Ecto neural progenitor cell (in vitro differentiated cells): ENCODE data around the gene VPS52.
"Not testable (repeated sequence)": the region's sequence is repeated elsewhere in the genome, so short reads cannot be mapped to it uniquely, and the experiment has no call there.

Experiments used
- DNase-seq: peaks from one replicate; pipeline ENCODE4 v3.0.0-alpha.2; 2018; ENCODE audit warnings: low spot score

VPS52 gene

DNA sequence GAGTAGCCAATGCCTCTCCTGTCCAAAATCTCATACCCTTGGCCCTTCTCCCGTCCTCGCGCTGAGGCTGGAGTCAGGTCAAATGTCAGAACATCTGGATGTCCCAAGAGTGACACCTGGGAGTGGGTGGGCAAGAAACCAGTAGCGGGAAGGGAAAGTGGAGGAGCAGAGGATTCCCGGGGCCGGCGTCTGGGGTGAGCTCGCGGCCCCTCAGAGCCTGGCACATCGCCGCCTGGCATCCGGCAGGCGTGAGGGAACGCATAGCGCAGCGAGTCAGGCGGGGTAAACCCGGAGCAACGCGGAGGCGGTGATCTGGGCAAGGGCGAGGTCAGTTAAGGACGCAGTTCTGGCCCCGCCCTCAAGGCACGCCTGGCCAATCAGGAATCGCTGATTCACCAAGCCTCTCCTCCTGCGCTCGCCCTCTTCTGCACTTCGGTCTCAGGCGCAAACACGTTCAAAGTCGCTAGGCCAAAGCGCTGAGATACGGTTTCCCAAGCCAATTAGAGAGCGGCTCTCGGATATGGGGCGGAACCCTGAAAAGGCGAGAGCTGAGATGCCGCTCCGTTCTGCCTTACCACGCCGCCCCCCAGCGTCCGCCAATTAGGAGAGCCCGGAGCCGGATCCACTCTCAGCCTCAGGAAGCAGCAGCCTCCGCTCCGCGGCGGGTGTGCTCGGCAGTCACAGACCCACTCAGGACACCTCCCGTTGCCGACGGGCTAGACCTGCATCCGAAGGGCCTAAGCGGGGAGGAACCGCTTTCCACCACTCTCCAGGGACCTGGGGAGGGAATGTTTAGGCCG lies 22.5 kb downstream of the VPS52 start:
- peak; percentile 94 for DNase-seq

DNA sequence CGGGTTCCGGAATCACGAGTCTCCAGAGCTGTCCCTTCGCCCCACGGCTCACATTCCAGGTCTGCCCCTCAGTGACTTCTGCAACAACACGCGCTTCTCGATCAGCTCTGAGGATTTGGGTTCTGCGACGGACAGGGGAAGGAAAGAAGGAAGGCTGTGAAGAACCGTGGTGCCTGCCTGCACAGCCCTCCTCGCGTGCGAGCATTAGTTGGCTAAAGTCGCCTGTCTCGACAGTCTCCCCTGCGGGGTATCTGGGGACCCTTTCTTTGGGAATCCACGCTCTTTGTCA lies 23.1 kb downstream of the VPS52 start:
- DNase-seq: no peak

DNA sequence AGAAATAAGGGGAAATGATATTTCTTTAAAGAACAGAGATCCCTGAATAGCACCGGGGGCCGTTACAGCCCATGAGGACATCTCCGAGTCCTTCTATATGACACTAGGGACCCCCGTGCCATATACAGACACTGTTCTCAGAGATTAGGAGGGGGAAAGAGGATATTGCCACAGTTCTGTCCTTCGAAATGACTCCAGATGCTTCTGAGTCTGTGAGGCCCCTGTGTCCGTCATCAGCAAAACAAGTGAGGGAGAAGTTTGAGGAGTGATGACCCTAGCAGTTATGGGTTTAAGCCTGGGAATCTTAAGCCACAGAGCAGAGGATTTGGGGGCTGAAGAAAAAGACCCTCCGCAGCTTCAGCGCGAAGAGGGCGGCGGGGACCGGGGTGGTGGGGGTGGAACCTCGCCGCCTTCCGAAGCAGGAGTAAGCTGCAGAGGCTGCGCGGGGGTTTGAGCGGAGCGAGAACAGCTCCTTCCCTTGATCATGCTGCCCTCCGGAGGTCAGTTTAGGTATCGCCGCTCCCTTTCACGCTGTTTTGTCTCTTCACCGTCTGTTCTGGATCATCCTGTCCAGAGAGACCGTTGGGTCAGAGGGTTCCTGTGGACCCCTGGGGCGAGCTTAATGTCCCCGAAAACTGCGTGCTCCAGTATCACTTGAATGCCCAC lies 23.6 kb downstream of the VPS52 start:
- DNase-seq: peak; percentile 91

DNA sequence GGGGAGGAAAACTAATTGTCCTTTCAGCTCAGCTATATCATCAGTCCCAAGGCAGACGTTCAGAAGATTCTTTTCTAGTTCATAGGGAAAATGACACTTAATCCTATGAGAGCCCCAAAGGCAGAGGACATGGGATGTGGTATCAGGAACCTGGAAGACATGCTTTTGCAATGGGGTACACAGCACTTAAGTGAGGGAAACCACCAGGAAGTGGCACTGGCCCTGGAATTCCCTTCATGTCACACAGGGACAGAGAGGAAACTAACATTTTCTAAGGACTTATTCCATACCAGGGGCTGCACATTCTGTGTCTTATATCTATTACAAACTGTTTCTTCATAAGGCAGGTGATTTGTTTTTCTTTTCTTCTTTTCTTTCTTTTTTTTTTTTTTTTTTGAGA lies 28.2 kb downstream of the VPS52 start:
- DNase-seq: no peak

DNA sequence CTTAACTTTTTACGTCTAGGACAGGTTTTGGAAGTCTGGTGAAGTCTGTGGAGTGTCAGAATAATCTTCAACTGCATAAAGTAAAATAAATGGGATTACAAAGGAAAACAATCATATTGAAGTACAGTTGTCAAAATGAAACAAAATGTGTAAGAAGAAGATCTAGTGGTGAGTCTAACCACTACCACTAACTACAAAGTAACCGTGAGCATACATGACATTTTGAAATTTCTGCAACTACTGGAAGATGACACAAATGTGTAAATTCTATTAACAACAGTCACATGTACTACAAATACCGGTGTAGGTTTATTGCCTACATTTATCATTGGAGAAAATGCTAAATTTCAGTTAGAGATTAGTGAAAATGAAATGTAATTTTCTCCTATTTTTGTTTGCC lies 29.7 kb downstream of the VPS52 start:
- no peak for DNase-seq

DNA sequence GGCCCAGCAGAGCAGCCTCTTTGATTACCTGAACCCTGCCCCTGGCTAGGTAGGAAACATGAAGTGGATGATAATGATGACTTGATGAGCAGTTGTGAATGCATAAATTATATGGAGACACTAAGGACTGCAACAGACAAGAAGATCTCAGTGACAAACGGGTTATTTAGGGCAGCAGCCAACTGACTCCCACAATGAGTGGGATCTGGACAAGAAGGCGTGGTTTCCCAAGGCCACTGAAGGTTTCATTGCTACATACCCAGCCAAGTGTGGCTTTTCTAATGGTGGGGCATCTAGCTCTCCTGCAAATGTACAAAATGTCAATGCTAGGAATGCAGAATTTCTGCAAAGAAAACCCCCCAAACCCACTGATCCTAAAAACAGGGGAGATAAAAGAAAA lies 33.9 kb downstream of the VPS52 start:
- DNase-seq: no peak

DNA sequence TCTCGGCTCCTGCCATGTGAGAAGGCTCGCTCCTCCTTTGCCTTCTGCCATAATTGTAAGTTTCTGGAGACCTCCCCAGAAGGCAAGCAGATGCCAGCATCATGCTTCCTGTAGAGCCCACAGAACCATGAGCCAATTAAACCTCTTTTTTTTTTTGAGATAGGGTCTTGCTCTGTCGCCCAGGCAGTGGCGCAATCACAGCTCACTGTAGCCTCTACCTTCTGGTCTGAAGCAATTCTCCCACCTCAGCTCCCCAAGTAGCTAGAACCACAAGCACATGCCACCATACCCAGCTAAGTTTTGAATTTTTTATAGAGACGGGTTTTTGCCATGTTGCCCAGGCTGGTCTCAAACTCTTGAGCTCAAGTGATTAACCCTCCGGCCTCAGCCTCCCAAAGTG lies 34.8 kb downstream of the VPS52 start:
- DNase-seq: no peak

DNA sequence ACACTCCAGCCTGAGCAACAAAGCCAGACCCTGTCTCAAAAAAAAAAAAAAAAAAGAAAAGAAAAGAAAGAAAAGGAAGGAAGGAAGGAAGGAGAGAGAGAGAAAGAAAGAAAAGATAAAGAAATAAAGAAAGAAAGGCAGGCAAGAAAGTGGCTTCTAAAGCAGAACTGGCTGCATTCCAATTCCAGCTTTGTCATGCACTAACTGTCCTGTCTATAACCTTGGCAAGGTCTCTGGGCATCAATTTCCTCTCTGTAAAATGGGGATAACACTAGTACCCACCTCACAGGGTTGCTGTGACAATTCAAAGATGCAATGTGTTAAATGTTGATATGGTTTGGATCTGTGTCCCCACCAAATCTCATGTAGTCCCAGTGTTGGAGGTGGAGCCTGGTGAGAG lies 35.3 kb downstream of the VPS52 start:
- no peak for DNase-seq

DNA sequence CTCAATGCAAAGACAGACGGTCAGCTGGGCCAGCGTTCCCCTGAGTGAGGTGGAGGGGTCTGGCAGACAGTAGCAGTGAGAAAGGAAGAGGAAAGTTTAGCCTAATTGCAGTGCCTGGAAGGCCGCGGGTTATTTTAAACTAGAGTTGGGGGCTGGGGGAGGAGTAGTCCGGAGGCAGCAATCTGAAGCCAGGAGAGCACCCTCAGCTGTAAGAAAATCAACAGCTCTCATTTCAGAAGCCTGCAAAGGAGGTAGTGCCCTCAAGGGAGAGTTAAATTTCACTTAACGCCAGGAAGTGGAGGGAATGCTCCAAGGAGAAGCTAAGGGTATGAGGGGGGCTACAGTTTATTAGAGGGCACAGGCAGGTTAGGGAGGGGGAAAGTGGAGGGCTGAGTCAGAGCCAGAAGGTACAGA lies 36.4 kb downstream of the VPS52 start:
- DNase-seq: no peak

DNA sequence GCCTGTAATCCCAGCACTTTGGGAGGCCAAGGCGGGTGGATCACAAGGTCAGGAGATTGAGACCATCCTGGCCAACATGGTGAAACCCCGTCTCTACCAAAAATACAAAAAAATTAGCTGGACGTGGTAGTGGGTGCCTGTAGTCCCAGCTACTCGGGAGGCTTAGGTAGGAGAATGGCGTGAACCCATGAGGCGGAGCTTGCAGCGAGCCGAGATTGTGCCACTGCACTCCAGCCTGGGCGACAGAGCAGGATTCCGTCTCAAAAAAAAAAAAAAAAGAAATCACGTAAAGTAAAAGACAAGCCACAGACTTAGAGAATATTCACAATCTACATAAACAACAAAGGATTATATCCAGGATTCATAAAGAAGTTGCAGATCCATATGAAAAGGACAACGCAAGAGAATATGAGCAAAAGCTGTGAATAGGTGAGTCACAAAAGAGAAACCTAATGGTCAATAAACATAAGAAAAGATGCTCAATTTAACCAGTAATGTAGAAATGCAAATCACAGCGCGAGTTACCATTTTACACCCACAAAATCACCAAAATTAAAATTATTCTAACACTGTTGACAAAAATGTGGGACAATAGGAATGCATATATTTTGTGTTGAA lies 45.1 kb downstream of the VPS52 start:
- not testable (repeated sequence) for DNase-seq

DNA sequence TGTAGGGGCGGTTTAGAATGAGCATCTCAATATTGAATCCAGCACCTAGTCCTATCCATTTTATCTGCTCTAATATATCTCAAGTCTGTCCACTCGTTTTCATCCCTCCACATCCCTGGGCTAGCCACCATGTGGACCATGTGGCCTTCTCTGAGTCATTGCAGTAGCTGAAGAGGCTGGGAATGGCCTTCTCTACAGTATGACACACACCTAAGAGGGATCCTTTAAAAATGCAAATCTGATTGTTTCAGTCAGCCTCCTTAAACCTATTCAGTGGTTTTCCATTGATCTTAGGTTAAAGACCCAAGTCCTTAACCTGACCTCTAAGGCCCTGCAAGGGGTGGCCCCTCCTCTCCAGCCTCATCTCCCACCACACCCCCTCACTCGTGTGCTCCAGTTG lies 54.0 kb downstream of the VPS52 start:
- no peak for DNase-seq

DNA sequence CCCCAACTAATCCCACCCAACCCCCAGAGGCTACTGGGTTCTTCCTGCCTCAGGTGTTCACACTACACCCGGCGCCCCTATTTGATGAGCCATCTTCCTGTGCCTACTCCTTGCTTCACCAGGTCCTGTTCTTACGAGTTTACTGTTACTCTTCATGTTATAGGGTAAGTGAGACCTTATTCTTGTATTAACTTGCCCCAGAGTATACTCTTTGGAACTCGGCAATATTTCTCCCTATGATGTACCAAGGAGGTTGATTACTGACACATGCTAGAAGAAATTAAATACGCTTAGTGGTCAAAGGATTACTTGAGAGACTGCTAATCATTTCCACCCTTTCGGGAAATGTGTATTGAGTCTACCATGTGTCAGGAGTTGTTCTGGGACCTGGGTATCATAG lies 54.4 kb downstream of the VPS52 start:
- DNase-seq: no peak

DNA sequence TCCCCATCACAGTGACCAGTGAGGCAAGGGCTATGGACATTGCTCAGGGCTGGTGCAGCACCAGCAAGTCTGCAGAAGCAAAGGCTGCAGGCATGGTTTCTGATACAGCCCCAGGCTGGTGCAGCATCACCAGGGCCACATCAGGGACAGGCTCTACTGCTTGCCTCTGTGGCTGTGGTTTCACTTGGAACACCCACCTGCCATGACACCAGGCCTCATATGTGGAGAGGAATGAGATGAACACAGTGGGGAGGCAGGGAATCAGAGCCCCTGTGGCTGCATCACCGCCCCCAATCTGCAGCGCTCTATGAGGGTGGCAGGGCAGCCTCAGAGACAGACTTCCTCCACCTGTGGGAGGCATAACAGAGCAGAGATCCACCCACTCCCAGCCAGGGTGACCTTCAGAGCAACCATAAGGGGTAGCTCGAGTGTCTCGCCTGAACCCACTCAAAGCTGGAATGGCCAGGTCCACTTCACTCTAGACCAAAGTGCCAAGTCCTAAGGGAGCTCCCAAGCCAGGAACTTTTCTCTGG lies 55.5 kb downstream of the VPS52 start:
- DNase-seq: no peak

DNA sequence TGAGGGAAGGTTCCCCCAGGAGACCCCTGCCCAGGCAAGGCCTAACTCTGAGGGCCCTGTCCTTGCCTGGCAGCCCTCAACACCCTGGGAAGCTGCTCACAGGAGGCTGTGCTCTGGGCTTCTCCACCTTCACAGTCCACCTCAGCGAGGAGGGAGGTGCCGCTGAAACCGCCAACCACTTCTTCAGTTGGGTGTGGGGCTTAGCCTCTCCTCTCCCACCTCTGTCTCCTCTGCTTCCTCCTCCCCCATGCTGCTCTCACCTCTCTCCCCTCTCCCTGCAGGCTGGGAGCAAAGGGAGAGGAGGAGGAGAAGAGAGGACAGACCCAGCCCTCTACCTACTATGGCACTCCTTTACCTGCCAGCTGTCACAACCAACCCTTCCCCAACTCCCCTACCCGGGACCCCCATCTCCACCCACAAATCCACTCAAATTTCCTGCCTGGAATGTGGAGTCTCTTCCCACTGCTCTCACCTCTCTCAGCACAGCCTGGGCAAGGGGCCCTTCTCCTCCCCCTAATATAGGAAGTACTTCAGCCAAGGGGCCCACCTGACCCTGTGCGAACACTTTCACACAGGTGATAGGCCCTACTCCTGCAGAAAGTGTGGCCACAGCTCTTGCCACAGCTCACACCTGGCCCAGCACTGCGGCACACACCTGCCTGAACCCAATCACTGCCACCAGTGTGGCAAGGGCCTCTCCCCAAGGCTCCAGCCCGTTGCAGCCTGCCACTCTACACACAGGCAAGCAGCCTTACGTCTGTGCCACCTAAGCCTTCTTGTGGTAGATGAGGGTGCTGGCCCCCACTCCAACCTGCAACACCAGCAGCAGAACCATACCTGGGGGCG lies 56.2 kb downstream of the VPS52 start:
- DNase-seq: no peak

DNA sequence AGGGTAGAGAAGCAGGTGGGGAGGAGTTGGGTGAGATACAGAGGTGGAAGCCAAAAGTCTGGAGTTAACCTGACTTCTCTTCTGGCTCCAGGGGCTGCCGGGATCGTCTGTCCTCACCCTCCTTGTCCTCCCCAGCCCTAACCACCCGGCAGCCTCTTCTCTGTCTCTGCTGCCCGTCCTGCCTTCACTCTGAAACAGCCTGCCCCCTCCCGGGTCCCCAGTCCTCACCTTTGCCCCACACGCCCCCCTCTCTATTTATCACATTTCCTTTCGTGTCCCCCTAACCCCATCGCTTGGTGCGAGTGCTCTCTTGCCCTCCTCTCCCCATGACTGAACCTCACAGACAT lies 57.7 kb downstream of the VPS52 start:
- DNase-seq: no peak

DNA sequence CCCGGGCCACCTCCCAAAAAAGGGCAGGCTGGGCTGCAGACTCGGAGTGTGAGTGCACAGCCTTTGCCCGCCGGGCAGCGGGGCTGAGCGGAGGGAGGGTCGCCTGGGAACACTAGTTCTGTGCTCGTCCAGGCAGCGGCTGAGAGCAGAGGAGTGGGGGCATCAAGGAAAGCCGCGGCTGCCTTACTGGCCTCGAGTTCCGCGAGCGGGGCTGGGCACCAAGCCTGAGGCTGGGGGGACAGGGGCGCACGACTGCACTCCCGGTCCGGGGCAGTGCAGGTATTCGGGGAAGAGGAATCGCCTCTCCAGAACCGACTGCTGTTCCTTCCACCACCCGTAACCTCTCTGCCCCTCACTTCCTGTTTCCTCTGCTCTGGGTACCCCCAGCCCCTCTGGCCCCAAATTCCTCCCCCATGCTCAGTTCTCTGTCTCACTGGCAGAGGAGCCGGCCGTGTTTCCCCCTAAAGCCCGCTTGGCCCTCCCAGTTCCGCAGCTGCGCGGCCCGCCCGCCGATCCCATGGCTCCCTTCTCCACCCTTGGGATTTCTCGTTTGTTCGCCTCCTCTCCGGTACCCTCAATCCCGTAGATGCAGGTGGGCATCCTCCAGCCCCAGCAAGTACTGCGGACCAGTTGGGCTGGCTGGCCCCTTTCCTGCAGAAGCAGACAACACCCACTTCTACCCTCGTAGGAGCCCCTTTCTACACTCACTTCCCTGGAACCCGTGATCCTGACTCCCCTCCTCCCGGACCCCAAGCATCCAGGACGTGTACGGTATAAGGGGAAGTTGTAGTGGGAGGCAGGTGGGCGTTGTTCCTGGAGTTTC lies 58.3 kb downstream of the VPS52 start:
- DNase-seq: peak; percentile 75

DNA sequence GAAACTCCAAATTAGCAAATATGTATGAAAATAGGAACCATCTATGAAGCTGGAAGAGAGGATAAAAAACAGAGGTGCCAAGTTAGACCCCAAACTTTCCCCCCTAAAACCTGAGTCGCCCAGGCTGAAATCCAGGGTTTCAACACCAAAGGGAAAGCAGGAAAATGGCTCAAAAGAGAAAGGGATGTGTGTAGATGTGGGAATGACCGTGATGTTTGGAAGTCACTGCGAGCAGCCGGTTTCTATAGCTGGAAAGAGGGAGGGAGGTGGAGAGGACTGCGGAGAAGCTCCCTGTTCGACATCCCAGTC lies 58.9 kb downstream of the VPS52 start:
- no peak for DNase-seq

DNA sequence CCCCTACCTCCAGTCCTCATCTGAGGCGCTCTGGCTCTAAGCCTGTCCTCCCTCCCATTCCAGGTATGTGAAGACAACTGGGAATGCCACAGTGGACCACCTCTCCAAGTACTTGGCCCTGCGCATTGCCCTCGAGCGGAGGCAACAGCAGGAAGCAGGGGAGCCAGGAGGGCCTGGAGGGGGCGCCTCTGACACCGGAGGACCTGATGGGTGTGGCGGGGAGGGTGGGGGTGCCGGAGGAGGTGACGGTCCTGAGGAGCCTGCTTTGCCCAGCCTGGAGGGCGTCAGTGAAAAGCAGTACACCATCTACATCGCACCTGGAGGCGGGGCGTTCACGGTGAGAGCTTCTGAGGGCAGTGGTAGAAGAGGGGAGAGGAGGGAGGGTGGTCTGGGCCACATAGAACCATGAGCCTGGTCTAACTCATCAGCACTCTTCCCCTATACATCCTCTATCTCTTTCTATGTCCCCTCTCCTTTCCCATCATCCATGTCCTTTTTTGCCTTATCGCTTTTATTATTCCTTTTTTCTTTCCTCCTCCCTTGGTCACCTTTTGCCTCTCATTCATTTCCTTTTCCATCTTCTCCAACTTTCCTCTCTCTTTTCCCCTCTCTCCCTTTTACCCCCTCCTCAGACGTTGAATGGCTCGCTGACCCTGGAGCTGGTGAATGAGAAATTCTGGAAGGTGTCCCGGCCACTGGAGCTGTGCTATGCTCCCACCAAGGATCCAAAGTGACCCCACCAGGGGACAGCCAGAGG lies 59.8 kb downstream of the VPS52 start:
- no peak for DNase-seq

DNA sequence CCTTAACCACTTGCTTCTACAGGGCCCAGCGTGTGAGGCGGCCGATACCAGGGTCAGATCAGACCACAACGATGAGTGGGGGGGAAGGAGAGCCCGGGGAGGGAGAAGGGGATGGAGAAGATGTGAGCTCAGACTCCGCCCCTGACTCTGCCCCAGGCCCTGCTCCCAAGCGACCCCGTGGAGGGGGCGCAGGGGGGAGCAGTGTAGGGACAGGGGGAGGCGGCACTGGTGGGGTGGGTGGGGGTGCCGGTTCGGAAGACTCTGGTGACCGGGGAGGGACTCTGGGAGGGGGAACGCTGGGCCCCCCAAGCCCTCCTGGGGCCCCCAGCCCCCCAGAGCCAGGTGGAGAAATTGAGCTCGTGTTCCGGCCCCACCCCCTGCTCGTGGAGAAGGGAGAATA lies 60.5 kb downstream of the VPS52 start:
- DNase-seq: no peak

DNA sequence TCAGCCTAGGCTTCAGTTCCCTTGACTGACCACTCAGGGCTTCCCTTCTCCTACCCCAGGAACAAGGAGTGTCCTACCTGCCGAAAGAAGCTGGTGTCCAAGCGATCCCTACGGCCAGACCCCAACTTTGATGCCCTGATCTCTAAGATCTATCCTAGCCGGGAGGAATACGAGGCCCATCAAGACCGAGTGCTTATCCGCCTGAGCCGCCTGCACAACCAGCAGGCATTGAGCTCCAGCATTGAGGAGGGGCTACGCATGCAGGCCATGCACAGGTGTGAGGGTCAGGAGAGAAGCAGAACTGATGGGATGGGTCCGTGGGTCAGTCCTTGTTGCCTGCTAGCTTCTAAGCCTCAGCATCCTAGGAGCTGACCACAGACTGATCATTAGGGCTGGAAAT lies 61.8 kb downstream of the VPS52 start:
- DNase-seq: no peak
